Astrocyte of the cerebellum (primary cell): ENCODE results near the gene UBE2I.
A peak's percentile ranks its signal among the peaks of the same experiment; 100 is the strongest.

Experiments
- DNase-seq: peaks from one replicate; pipeline ENCODE4 v3.0.0-alpha.2; 2011; ENCODE audit warnings: low read depth
- H3K4me3 ChIP-seq: 2 replicates; pipeline ENCODE4 v1.5.1; 2011; ENCODE audit warnings: mild to moderate bottlenecking, low read depth, low read length, moderate library complexity
- CTCF ChIP-seq: IDR thresholded peaks from 2 replicates; pipeline ENCODE4 v1.5.1; 2012; ENCODE audit warnings: low read length, low read depth, moderate library complexity, mild to moderate bottlenecking; ENCODE audit errors: missing control alignments
- in situ Hi-C: cut with HindIII; loops from 2 replicates; pipeline ENCODE4 v1.10.0; 2017; ENCODE audit warnings: low sequenced_read_pairs

Gene UBE2I

DNA sequence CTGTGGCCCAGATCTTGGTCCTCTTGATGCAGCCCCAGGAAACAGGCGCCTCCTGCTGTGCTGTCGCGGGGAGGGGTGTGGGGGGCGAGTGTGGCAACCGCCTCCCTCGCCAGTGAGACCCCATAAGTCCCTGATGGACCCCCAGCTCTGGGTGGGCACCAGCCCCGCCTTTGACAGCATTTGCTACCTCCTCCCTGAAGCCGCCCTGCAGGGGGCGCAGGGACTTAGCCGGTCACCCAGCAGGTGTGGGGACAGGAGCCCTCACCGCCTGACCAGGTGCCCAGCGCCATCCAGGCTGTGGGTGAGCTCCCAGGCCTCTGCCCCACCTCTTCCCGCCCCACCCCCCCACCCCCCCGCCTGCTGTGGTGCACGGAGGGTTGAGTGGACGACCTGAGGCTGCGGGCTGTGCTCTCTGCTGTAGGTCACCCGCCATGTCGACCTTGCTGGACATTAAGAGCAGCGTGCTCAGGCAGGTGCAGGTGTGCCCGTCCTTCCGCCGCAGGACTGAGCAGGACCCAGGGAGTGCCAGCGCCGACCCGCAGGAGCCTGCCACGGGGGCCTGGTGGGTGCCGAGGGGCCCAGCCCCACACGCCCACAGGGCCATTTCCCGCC is 28.8 kb downstream of the UBE2I start:
- H3K4me3 ChIP-seq = no peak overlapping the region
- no peak for DNase-seq
- in situ Hi-C loops = no loop called here
- TF ChIP-seq CTCF = no peak

- no peak overlapping the region for H3K4me3 ChIP-seq
- DNase-seq = no peak
- TF ChIP-seq CTCF = no peak
- in situ Hi-C loops = no loop called here
These were observed 29.6 kb downstream of the UBE2I start for GRCh38 chr16:1338855-1339675.

GRCh38 chr16:1340730-1341494 is 31.5 kb downstream of the UBE2I start:
- no peak for TF ChIP-seq CTCF
- no peak for DNase-seq
- in situ Hi-C loops = no loop called here
- H3K4me3 ChIP-seq = no peak overlapping the region

DNA sequence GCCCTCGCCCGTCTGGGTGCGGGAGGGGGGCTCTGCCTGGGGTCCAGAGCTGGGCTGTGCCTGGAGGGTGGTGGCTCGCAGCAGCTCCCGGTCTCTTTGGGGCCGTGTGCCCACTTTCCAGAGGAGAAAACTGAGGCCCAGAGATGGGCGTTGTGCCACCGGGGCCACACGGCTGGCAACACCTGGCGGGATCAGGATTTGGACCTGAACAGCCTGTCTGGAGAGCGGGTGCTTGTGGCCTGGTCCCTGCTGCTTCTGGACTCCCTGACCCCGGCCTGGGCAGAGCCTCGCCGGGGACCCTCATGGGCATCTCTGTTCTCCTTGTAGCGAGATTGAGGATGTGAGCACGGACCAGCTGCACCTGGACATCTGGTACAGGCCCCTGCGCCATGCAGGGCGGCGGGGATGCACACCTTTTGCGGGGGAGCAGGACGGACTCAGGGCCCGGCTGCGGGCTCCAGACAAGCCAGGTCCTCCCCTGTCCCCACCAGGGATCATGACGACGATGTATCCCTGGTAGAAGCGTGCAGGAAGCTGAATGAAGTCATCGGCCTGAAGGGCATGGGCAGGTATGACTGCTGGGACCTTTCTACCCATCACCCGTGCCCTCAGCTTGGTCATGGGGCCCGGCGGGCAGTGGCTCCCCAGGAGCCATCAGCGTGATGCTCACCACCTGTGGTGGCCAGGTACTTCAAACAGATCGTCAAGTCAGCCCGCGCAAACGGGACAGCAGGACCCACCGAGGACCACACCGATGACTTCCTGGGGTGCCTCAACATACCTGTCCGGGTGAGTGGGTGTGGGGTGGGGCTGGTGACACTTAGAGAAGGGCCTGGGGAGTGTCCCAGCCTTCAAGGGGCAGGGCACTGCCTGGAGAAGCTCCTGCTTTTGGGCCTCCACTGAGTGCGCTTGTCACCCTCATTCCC is 32.3 kb downstream of the UBE2I start:
- no peak for DNase-seq
- TF ChIP-seq CTCF = no peak
- in situ Hi-C loops = no loop called here
- no peak overlapping the region for H3K4me3 ChIP-seq

- in situ Hi-C loops = no loop called here
- peak; percentile 13 for DNase-seq
- TF ChIP-seq CTCF = no peak
- H3K4me3 ChIP-seq = no peak overlapping the region
These were observed 33.3 kb downstream of the UBE2I start for GRCh38 chr16:1342526-1343427.
